Measurements from ENCODE around the gene TBX4. TPM values are rescaled to one million over a fixed set of nuclear protein-coding genes. Genes with fewer than 3 reads are reported as not detected.

The TBX4 gene
- total RNA-seq, 4 donors from 2014 or later: not detected

DNA sequence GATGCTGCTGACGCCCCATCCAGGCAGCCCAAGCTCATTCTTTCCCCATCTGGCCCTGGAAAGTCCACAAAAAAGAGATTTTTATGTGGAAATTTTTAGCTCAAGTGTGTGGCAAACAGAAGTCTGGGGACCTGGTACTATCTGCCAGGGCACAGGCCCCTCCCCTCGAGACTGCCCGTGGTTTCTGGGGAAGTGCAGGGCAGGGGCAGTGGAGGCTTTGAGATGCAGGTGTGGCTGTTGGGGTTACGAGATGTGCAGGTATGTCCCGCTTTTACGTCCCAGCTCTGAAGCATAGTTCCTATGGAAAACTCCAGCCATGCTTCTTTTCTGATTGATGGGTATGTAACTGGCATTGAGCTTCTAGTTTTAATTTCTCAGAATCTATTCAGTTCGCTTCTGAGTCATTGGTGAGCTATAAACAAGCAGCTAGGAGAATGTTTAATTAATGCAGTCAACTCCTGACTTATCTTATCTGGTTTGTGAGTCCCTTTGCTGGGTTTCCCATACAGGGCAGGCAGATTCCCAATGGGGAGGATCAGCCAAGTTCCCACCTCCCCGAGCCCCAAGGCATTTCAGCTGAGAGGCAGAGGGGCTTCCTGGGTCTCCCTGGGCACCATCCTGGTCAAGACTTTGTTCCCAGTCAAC, 16.2 kb downstream of the TBX4 start:
- DNase-seq (ENCODE audit: low spot score in 2 of 2): no peak
- Histone ChIP-seq H3K27ac (no peak overlapping the region), H3K4me3 (no peak overlapping the region), H3K27me3 (peaks cover 0 to 4% of the 10 kb centered on the region in 2 donors), H3K36me3 (no peaks in the 10 kb centered on the region), H3K4me1 (no peaks in the 10 kb centered on the region), H3K9me3 (no peaks in the 10 kb centered on the region)
- TF ChIP-seq, protein P1, sequence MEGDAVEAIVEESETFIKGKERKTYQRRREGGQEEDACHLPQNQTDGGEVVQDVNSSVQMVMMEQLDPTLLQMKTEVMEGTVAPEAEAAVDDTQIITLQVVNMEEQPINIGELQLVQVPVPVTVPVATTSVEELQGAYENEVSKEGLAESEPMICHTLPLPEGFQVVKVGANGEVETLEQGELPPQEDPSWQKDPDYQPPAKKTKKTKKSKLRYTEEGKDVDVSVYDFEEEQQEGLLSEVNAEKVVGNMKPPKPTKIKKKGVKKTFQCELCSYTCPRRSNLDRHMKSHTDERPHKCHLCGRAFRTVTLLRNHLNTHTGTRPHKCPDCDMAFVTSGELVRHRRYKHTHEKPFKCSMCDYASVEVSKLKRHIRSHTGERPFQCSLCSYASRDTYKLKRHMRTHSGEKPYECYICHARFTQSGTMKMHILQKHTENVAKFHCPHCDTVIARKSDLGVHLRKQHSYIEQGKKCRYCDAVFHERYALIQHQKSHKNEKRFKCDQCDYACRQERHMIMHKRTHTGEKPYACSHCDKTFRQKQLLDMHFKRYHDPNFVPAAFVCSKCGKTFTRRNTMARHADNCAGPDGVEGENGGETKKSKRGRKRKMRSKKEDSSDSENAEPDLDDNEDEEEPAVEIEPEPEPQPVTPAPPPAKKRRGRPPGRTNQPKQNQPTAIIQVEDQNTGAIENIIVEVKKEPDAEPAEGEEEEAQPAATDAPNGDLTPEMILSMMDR (IDR thresholded peaks at IDR 0.05): no peak
- no peak for TF ChIP-seq EP300 (IDR thresholded peaks at IDR 0.05)
- TF ChIP-seq POLR2A (IDR thresholded peaks at IDR 0.05): no peak
- WGBS, 2 donors: 81 to 82% methylated on average over 8 of the region's 8 CpGs

DNA sequence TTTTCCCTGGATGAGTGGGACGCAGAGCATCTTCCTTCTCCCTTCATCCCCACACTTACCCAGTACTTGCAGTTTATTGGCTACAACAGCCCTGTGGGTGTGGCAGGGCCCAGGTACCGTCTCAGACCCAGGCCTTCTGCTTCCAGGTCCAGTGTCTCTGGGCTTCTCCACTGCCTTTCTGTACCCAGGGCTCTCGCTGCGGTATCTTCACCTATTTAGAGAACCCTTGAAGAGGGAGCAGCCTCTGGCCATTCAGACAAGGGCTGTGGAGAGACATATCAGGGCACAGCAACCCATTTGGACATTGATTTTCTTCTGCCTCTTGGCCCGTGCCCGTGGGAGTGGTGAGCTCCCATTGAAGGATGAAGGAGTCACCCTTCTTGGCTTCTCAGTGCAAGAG, 17.3 kb downstream of the TBX4 start:
- H3K4me1 ChIP-seq: no peaks in the 10 kb centered on the region
- H3K4me3 ChIP-seq: no peak overlapping the region
- no peaks in the 10 kb centered on the region for H3K36me3 ChIP-seq
- DNase-seq (ENCODE audit: low spot score in 2 of 2): no peak
- no peaks in the 10 kb centered on the region for H3K9me3 ChIP-seq
- H3K27me3 ChIP-seq: no peaks in the 10 kb centered on the region
- TF ChIP-seq POLR2A (IDR thresholded peaks at IDR 0.05) (no peak), EP300 (IDR thresholded peaks at IDR 0.05) (no peak)
- TF ChIP-seq, protein P1 (IDR thresholded peaks at IDR 0.05): no peak
- no peak overlapping the region for H3K27ac ChIP-seq
- WGBS, 2 donors: 85 to 91% methylated on average over 6 of the region's 6 CpGs

- 83 to 87% methylated on average over 5 of the region's 5 CpGs for WGBS, 2 donors
- no peaks in the 10 kb centered on the region for H3K36me3 ChIP-seq
- DNase-seq (ENCODE audit: low spot score in 2 of 2): no peak
- no peak overlapping the region for H3K4me3 ChIP-seq
- TF ChIP-seq POLR2A (IDR thresholded peaks at IDR 0.05) (no peak), EP300 (IDR thresholded peaks at IDR 0.05) (no peak)
- TF ChIP-seq, protein P1 (IDR thresholded peaks at IDR 0.05): no peak
- H3K27ac ChIP-seq: no peak overlapping the region
- H3K4me1 ChIP-seq: no peaks in the 10 kb centered on the region
- no peaks in the 10 kb centered on the region for H3K27me3 ChIP-seq
- H3K9me3 ChIP-seq: no peaks in the 10 kb centered on the region
Observed at GRCh38 chr17:61469949-61470348, 17.7 kb downstream of the TBX4 start.

DNA sequence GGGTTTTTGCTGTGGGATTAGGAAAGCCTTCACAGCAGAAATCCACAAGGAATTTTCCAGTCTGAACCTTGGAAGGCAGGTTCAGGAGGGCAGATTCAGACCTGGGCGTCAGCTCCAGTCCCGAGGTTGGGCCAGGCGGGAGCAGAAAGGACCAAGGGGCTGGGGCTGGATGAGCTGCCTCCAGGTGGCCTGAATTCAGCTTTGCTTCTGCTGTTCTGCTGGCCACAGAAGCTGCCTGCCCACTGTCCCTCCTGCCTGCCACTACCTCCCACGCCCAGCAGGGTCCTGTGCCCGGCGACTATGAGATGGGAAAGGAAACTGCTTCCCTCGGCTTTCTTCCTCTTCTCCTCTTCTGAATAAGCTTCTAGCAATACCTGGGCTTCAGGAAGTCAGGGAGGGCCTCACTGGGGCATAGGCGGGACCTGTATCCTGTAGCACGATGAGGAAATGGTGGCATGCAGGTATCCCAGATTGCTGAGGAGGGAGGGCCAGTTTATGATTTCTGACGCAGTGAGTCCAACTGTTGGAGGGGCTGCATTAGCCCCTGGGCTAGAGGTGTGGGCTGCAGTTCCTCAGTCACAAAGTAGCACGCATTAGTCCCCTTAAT, 18.4 kb downstream of the TBX4 start:
- Histone ChIP-seq H3K4me1 (no peaks in the 10 kb centered on the region), H3K27me3 (no peaks in the 10 kb centered on the region), H3K4me3 (no peak overlapping the region), H3K36me3 (no peaks in the 10 kb centered on the region), H3K27ac (no peak overlapping the region), H3K9me3 (no peaks in the 10 kb centered on the region)
- TF ChIP-seq POLR2A (IDR thresholded peaks at IDR 0.05) (no peak), EP300 (IDR thresholded peaks at IDR 0.05) (no peak)
- TF ChIP-seq, protein P1 (IDR thresholded peaks at IDR 0.05): no peak
- DNase-seq (ENCODE audit: low spot score in 2 of 2): no peak
- 78 to 79% methylated on average over 11 of the region's 11 CpGs for WGBS, 2 donors

DNA sequence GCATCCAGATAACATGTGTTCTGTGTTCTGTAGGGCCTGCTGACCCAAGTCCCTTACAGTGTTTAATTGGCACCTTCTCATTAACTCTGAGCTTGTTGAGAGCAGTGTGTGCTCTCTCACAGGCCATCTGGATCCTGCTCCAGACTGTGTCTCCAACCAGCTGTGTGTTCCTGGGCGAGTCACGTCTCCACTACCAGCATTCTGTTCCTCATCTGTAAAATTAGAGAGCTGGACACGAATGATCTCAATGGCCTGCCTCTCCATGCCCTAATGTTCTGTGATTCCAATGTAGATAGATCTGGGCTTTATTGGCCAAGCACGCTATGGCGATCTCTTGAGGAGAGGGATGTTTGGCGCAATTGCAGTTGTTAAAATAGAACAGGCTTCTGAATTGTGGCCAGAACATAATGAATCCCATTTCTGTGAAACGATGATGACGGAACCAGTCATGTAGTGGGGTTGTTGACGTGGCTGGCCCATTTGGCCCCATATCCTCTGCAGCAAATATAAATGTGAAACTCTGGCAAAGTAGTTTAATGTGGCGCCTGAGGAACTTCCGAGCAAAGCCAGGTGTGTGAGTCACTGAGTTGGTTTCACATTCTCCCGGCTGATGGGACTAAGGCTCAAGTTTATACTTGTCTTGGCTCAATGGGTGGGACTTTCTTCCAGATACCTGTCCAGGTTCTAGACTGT, 22.2 kb downstream of the TBX4 start:
- Histone ChIP-seq H3K36me3 (no peaks in the 10 kb centered on the region), H3K27ac (no peak overlapping the region), H3K4me1 (no peaks in the 10 kb centered on the region), H3K4me3 (no peak overlapping the region), H3K9me3 (no peaks in the 10 kb centered on the region), H3K27me3 (peaks cover 0 to 12% of the 10 kb centered on the region in 2 donors)
- 88% methylated on average over 12 of the region's 12 CpGs for WGBS, 2 donors
- DNase-seq (ENCODE audit: low spot score in 2 of 2): no peak
- TF ChIP-seq EP300 (IDR thresholded peaks at IDR 0.05): no peak
- no peak for TF ChIP-seq POLR2A (IDR thresholded peaks at IDR 0.05)
- TF ChIP-seq, protein P1 (IDR thresholded peaks at IDR 0.05): no peak
